Neural cell (in vitro differentiated cells): Measurements from ENCODE around the gene ZMYND11. TPM values are rescaled to one million over a fixed set of nuclear protein-coding genes. Genes with fewer than 3 reads are reported as not detected.

Experiments
- H2AFZ ChIP-seq: fragments of 200-600, 300-800 bp; sonication (generic), shearing (Covaris generic); 2 replicates; pipeline ENCODE4 v1.6.0; 2014; ENCODE audit warnings: low read depth, mild to moderate bottlenecking, antibody characterized with exemption, low read length, moderate library complexity
- H3F3A ChIP-seq: fragments of 200-600 bp; shearing (Covaris generic); 2 replicates; pipeline ENCODE4 v1.6.1; 2016; ENCODE audit warnings: mild to moderate bottlenecking, moderate library complexity, mixed read lengths, antibody characterized with exemption, low read length; ENCODE audit not compliant: insufficient read depth, poor library complexity, severe bottlenecking
- H3K27ac ChIP-seq: fragments of 200-600, 300-800 bp; sonication (generic), shearing (Covaris generic); 2 replicates; pipeline ENCODE4 v1.5.1; 2014; ENCODE audit warnings: mild to moderate bottlenecking, low read length, moderate library complexity
- H3K27me3 ChIP-seq: fragments of 300-800, 200-600 bp; sonication (generic), shearing (Covaris generic); 2 replicates; pipeline ENCODE4 v1.6.0; 2014; ENCODE audit warnings: mild to moderate bottlenecking, low read depth, low read length, moderate library complexity; ENCODE audit not compliant: insufficient read depth
- H3K36me3 ChIP-seq: fragments of 300-800, 200-600 bp; sonication (generic), shearing (Covaris generic); 2 replicates; pipeline ENCODE4 v1.5.1; 2014; ENCODE audit warnings: mild to moderate bottlenecking, antibody characterized with exemption, low read length, moderate library complexity; ENCODE audit not compliant: insufficient read depth
- H3K4me2 ChIP-seq: fragments of 300-800, 200-600 bp; sonication (generic), shearing (Covaris generic); 2 replicates; pipeline ENCODE4 v1.6.0; 2014; ENCODE audit warnings: mild to moderate bottlenecking, low read length
- H3K4me3 ChIP-seq: fragments of 300-800, 200-600 bp; sonication (generic), shearing (Covaris generic); 2 replicates; pipeline ENCODE4 v1.5.1; 2014; ENCODE audit warnings: mild to moderate bottlenecking, low read length, moderate library complexity
- H3K79me2 ChIP-seq: fragments of 200-600 bp; shearing (Covaris generic); replicated peaks from 2 replicates; pipeline ENCODE4 v1.6.0; 2014; ENCODE audit warnings: mild to moderate bottlenecking, low read length, moderate library complexity; ENCODE audit not compliant: insufficient read depth
- H3K9ac ChIP-seq: fragments of 300-800, 200-600 bp; sonication (generic), shearing (Covaris generic); 2 replicates; pipeline ENCODE4 v1.6.1; 2016; ENCODE audit warnings: mild to moderate bottlenecking, low read length, mixed read lengths
- H3K9me2 ChIP-seq: fragments of 200-600 bp; shearing (Covaris generic); 2 replicates; pipeline ENCODE4 v1.6.1; 2016; ENCODE audit warnings: mild to moderate bottlenecking, low read length, mixed read lengths; ENCODE audit not compliant: insufficient read depth
- H3K9me3 ChIP-seq: fragments of 200-600, 300-800 bp; sonication (generic), shearing (Covaris generic); 2 replicates; pipeline ENCODE4 v1.6.1; 2016; ENCODE audit warnings: mild to moderate bottlenecking, mixed run types, low read length, moderate library complexity, mixed read lengths
- H4K20me1 ChIP-seq: fragments of 200-600 bp; shearing (Covaris generic); 2 replicates; pipeline ENCODE4 v1.6.1; 2016; ENCODE audit warnings: mild to moderate bottlenecking, mixed run types; ENCODE audit not compliant: insufficient read depth
- CTCF ChIP-seq: fragments of 450-650 bp; IDR thresholded peaks from 2 replicates; pipeline ENCODE4 v1.5.1; 2014; ENCODE audit warnings: antibody characterized with exemption, mild to moderate bottlenecking, moderate library complexity; ENCODE audit not compliant: poor library complexity, severe bottlenecking
- EP300 ChIP-seq: fragments of 450-650 bp; conservative IDR thresholded peaks from 2 replicates; pipeline ENCODE4 v1.6.1; 2014; ENCODE audit warnings: antibody characterized with exemption, mild to moderate bottlenecking, moderate library complexity; ENCODE audit not compliant: poor library complexity, severe bottlenecking
- EZH2 ChIP-seq: fragments of 200-600, 300-800 bp; shearing (Covaris generic), sonication (generic); IDR thresholded peaks from 2 replicates; pipeline ENCODE4 v1.6.1; 2014; ENCODE audit warnings: antibody characterized with exemption, low read length, borderline replicate concordance, mild to moderate bottlenecking; ENCODE audit not compliant: insufficient read depth, poor library complexity, severe bottlenecking
- MXI1 ChIP-seq: fragments of 450-650 bp; conservative IDR thresholded peaks from 2 replicates; pipeline ENCODE4 v1.6.1; 2014; ENCODE audit warnings: antibody characterized with exemption, mild to moderate bottlenecking; ENCODE audit not compliant: poor library complexity, severe bottlenecking
- POLR2AphosphoS5 ChIP-seq: IDR thresholded peaks from 2 replicates; pipeline ENCODE4 v1.6.1; 2012
- RAD21 ChIP-seq: fragments of 450-650 bp; conservative IDR thresholded peaks from 2 replicates; pipeline ENCODE4 v1.6.1; 2014; ENCODE audit warnings: antibody characterized with exemption, mild to moderate bottlenecking, moderate library complexity
- REST ChIP-seq: IDR thresholded peaks from 2 replicates; pipeline ENCODE4 v1.6.1; 2012; ENCODE audit warnings: borderline replicate concordance
- SMC3 ChIP-seq: fragments of 450-650 bp; conservative IDR thresholded peaks from 2 replicates; pipeline ENCODE4 v1.6.1; 2014; ENCODE audit warnings: antibody characterized with exemption, mild to moderate bottlenecking, moderate library complexity; ENCODE audit not compliant: poor library complexity
- TAF1 ChIP-seq: IDR thresholded peaks from 2 replicates; pipeline ENCODE4 v1.6.1; 2012; ENCODE audit warnings: low read depth
- polyA plus RNA-seq: library from polyadenylated mRNA; depleted of rRNA; stranded (reverse); fragments of >200 nt; gene quantifications from 2 replicates; pipeline ENCODE4 v1.2.3, GENCODE V29; 2014

ZMYND11 gene
- polyA plus RNA-seq, 1 donor from 2014 or later = 122 TPM

- no peaks in the 10 kb centered on the region for H3K79me2 ChIP-seq
- no peak overlapping the region for H3K4me2 ChIP-seq
- H3K27ac ChIP-seq = no peak overlapping the region
- no peak overlapping the region for H2AFZ ChIP-seq
- H3K36me3 ChIP-seq = peaks cover 5% of the 10 kb centered on the region
- H3K9me2 ChIP-seq = no peaks in the 10 kb centered on the region
- TF ChIP-seq SMC3 (no peak), EP300 (no peak), EZH2 (no peak), POLR2AphosphoS5 (no peak), CTCF (no peak), REST (no peak), TAF1 (no peak), MXI1 (no peak), RAD21 (no peak)
- no peak overlapping the region for H3K9ac ChIP-seq
- no peaks in the 10 kb centered on the region for H3K27me3 ChIP-seq
- no peaks in the 10 kb centered on the region for H4K20me1 ChIP-seq
- no peaks in the 10 kb centered on the region for H3K9me3 ChIP-seq
- no peaks in the 10 kb centered on the region for H3F3A ChIP-seq
- H3K4me3 ChIP-seq = no peak overlapping the region
Measured at GRCh38 chr10:191703-192518, 56.7 kb downstream of the ZMYND11 start.

- Histone ChIP-seq H2AFZ (no peak overlapping the region), H3K9me2 (no peaks in the 10 kb centered on the region), H3K27ac (no peak overlapping the region), H3K4me3 (no peak overlapping the region), H3K79me2 (no peaks in the 10 kb centered on the region), H3F3A (no peaks in the 10 kb centered on the region), H3K9me3 (no peaks in the 10 kb centered on the region), H3K36me3 (peaks cover 5% of the 10 kb centered on the region), H3K27me3 (no peaks in the 10 kb centered on the region), H3K4me2 (no peak overlapping the region), H3K9ac (no peak overlapping the region), H4K20me1 (no peaks in the 10 kb centered on the region)
- TF ChIP-seq MXI1 = no peak
- no peak for TF ChIP-seq CTCF
- TF ChIP-seq POLR2AphosphoS5 = no peak
Measured at GRCh38 chr10:194281-194680, 59.0 kb downstream of the ZMYND11 start.
